Left cardiac atrium (tissue), 4 donors: ENCODE measurements around the gene MDFI. TPM values are rescaled to one million over a fixed set of nuclear protein-coding genes. Genes with fewer than 3 reads are reported as not detected.
A peak's percentile ranks its signal among the peaks of the same experiment; 100 is the strongest.
"Not testable (repeated sequence)": the region's sequence is repeated elsewhere in the genome, so short reads cannot be mapped to it uniquely, and the experiment has no call there.

Experiments used
- ATAC-seq, 2 donors: fragments of 200-7000 bp; cut with Tn5 transposase; one replicate each; pipeline ENCODE4 v1.9.1; 2020; ENCODE audit warnings: mild to moderate bottlenecking in 2 of 2, moderate library complexity in 2 of 2
- DNase-seq: peaks from one replicate; pipeline ENCODE4 v3.0.0-alpha.2; 2020
- intact Hi-C, 2 donors: fragments of 100-400 bp; cut with DNase I; formaldehyde crosslinking; loops; one replicate each; pipeline versions ENCODE4 v1.14.1 to v1.15.1; 2022 to 2023
- total RNA-seq, 2 donors: library from RNA; stranded (reverse); fragmentation: NEBNext Ultra II Directional; extraction: Animal tissue kit (Norgen Biotek cat#: 25700); gene quantifications; one replicate each; pipeline ENCODE4 v1.2.1, GENCODE V29; 2021
- donor health status: DM: no; HTN: yes; CAD: no.
- donor health status: DM: no; HTN: yes; CAD: no; lungs with severe emphysema.
- donor health status: DM: yes; HTN: yes; CAD: no.
- donor health status: Dilated cardiomyopathy.

Gene MDFI
- total RNA-seq, 2 donors from 2014 or later = 9.2 TPM

DNA sequence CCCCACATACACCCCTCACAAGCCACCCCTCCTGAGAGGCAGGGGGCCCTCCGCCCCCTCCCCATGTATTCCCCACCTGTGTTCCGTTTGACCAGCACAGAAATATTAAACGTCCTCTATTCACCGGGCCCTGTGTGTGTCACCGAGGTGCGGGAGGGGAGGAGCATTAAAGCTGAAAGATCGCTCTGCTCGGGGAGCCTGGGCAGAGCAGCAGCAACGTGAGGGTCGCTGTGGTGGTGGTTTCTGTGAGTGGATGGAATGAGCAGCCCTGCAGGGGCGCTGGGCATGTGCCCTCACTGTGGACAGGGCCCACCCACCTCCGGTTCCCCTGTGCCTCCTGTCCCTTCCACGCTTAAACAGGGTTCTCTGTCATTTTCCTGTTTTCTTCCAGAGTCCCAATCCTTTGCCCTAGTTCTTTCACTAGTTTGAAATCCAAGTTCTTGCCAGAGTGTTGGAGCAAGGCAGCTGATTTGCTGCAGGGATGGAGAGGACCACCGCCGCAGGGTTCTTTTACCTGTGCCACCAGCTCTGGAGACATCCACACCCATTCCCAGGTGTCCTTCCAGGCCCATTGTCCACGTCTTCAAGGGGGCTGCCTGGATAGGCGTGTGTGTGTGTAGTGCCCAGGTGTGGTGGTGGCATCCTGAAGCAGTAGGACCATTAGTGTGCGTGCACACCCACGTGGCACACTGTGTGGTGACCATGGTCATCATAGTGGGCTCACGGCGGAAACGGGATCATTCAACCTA, 37.6 kb upstream of the MDFI start:
- DNase-seq (peak; percentile 6), ATAC-seq (no peak)
- intact Hi-C loops = no loop called here

DNA sequence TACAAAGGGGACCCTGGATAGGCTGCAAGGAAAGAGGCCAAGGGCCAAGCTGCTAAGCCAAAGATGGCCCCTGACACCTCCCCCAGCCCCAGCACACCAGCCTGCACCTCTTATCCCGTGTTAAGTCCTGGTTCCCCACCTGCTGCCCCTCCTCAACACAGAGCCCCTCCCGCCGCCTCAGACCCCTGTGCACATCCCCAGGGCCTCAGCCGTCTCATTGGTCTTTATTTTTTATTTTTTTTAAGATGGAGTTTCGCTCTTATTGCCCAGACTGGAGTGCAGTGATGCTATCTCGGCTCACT, 37.1 kb upstream of the MDFI start:
- intact Hi-C loops = no loop called here
- ATAC-seq = no peak
- DNase-seq = no peak

DNA sequence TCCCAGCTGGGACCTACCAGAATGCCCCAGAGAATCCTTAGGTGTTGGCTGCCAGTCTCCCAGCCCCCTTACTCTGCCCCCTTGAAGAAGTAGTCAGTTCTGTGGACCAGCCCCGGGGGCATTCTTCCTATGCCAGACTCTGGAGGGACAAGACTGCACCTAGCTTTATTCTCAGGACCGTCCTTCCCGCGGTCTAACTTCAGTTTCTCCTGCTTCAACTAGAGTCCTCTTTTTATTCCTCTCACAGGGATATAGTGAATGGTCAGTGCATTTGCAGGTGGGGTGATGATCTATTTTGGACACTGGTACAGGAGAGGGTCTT, 35.9 kb upstream of the MDFI start:
- ATAC-seq = no peak
- intact Hi-C loops = loop anchor here in 1 of 2 donors (2.0 kb wide), 1 partner anchor 80 kb away; no protein-coding TSS in a partner anchor
- no peak for DNase-seq

DNA sequence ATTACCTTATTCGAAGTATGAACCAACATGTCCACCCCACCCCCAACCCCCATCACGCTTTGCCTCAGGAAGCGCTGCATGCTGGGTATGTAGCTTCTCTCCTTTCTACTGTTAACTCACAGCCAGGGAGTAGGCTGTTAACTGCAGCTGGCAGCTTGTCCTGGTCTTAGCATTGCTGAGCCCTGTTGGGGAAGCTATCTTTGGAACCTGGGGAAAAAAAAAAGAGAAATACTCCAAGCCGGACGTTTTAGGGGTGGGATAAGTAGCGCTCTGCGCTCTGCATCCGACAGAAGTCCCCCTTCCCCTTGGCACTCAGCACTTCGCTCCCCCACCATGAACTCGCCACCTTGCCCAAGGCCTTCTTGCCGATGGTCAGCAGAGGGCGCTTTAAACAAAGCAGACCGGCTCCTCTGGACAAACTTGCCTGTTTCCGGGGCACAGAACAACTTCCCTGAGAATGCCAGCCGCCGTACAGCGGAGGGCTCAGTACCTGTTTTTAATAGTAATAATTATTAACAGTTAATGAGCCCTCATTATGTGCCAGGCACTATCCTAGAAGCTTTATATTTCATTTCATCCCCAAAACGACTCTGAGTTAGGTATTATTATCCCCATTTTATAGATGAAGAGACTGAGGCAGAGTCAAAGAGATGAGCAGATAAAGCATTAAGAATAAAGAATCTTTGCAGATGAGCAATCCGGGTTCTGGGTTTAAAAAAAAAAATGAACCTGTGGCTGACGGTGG, 35.2 kb upstream of the MDFI start:
- ATAC-seq (peak; percentile 82 to 85), DNase-seq (peak; percentile 81)
- intact Hi-C loops = loop anchor here (1.0 to 2.0 kb wide), 2 partner anchors 80 kb away; no protein-coding TSS in a partner anchor

DNA sequence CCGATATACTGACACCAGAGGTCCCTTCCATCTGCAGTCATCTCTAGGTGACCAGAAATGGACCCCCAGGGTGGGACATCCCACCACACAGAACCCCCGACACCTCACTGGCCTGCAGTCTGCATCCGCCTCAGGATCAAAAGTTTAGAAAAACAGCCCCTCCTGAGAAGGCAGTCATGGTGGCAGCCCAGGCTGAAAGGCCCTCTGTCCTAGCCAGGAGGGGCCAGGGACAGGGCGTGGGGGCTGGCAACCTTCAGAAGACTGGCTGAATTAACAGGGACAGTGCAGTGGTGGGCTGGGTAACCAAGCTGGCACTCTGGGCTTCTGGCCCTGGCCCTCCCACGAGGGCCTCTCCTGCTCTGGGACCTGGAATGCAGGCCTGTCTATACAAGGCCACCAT, 34.3 kb upstream of the MDFI start:
- DNase-seq (no peak), ATAC-seq (no peak)
- intact Hi-C loops = no loop called here

DNA sequence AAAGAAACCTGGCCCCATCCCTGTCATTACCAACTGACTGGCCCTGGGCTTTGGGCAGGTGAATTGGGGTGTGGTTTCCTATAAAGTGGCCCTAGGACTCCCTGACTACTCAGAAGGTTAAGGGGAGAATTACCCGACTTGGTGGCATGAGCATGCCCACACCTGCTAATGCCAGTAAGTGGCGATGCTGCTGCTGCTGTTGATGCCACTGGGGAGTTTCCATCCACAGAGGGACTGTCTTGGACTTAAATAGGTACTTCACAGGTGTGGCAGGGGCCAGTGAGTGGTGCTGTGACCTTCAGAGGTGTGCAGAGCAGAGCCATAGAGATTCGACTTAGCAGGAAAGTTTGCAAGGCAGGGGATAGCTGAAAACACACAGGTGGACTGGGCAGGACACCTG, 32.6 kb upstream of the MDFI start:
- no peak for DNase-seq
- intact Hi-C loops = no loop called here
- no peak for ATAC-seq

DNA sequence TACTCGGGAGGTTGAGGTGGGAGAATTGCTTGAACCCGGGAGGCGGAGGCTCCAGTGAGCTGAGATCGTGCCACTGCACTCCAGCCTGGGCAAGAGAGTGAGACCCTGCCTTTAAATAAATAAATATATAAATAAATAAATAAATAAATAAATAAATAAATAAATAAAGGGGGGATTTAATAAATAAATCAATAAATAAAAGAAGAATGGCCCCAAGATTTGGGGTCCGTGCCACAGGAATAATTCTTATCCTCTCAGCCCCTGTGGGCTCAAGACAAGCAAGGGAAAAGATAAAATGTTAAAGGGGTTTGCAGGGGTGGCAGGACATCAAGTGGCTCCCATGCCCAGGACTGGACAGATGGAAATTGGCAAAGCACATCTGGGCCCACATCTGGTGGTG, 31.2 kb upstream of the MDFI start:
- DNase-seq (no peak), ATAC-seq (no peak)
- intact Hi-C loops = no loop called here

DNA sequence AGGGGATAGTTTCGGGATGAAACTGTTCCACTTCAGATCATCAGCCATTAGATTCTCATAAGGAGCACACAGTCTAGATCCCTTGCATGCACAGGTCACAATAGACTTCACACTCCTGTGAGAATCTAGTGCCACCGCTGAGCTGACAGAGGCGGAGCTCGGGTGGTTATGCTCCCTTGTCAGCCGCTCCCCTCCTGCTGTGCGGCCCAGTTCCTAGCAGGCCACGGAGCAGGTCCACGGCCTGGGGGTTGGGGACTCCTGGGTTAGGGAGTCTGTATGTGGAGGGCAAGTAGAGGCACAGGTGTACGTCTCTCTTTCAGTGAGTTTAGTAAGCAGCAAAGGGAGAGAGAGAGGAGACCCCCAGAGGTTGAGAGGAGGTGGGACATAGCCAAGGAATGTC, 30.5 kb upstream of the MDFI start:
- intact Hi-C loops = no loop called here
- DNase-seq (no peak), ATAC-seq (no peak)

DNA sequence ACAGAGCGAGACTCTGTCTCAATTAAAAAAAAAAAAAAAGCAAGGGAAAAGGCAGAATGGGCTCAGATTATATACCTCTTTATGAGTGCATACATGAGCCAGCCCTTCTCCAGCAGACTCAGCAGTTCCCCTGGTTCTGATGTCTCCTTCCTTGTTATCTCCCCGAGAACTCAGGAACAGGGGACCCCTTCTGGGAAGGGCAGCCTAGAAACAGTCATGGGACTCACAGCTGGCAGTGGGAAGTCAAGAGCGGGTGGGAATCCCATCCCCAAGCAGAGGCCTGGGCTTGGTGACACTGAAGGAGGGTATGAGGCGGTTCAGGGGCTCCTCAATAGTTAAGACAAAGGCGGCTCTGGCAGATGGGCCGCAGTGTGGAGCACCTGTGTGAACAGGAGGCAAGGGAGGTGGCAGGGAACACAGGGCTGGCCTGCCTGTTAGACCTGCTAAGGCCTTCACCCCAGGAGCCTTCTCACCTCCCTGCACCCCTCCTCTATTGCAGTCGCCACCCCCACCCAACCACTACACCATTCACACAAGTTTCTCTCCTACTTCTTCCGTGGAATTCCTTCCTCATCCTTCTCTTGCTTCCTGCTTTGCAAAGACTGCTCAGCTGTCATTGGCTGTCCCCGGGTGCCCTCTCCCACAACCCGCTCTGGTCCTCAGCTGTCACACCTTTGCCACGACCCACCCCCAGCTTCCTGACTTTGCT, 29.7 kb upstream of the MDFI start:
- ATAC-seq = no peak

DNA sequence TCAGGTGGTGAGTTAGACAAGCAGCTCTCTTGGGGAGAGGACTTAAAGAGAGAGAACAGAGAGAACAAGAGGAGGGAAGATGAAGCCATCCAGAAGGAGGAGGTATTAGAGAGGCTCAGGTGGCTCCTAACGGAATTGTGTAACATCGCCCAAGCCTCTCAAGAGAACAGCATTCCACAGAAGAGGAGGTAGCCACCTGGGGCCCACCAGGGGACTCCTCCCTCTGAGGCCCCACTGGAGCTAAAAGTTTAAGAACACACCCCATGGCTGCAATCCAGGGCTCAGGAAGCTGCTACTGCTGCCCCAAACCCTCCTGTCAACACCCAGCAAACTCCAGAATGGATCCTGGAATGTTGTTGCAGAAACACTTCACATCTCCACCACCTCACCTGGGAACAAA, 23.6 kb upstream of the MDFI start:
- no peak for DNase-seq
- ATAC-seq = no peak
- intact Hi-C loops = no loop called here

More for the DNA sequence above, 29.7 kb upstream of the MDFI start:
- no peak for DNase-seq
- intact Hi-C loops = no loop called here

DNA sequence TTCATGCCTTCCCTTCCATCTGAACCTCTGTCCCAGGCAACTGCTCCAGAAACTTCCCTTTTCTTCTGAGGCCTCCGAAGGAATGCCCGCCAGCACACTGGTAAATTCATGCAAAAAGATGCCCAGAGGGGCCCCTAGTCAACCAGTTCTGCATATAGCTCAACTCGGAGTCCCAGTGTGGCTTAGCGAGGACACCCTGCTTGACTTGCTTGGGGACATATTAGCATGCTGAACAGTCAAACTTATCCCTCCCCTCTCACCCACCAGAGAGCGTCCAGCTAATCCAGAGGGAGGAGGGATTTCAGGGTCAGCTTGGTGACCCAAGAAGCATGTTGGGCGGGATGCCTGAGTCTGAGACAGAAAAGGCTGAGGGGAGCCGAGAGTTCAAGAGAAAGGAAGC, 23.0 kb upstream of the MDFI start:
- DNase-seq (no peak), ATAC-seq (peak in 1 of 2 donors; percentile 30)
- intact Hi-C loops = no loop called here

DNA sequence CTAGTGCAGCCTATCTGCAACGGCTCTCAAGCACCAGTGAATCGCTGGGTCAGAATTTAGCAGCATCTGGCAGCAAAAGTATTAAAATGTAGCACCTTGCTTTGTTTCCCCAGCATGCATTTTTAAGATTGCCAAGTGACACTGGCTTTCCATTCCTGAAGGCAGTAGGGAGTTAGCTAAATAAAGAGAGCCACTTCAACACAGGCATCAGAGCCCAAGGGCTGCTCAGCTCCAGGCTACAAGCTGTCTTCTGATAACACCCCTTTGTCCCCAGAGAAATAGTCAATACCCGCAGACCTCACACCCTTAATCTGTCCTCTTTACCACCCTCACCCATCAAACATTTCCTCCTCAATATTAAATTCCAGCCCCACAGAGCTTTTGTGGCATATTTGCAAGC, 19.7 kb upstream of the MDFI start:
- intact Hi-C loops = no loop called here
- DNase-seq (no peak), ATAC-seq (peak; percentile 31 to 34)

DNA sequence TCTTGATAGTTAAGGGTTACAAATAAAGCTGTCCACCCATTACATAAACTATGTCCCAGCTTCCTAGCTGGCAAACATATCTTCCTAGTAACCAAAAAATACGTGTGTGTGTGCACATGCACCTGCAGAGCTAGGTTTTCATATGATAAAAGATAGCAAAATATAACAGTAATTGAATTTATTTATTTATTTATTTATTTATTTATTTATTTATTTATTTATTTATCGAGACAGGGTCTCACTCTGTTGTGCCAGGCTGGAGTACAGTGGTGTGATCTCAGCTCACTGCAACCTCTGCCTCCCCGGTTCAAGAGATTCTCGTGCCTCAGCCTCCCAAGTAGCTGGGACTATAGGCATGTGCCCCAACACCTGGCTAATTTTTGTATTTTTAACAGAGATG, 19.1 kb upstream of the MDFI start:
- DNase-seq, ATAC-seq, intact Hi-C loops: not testable (repeated sequence)

DNA sequence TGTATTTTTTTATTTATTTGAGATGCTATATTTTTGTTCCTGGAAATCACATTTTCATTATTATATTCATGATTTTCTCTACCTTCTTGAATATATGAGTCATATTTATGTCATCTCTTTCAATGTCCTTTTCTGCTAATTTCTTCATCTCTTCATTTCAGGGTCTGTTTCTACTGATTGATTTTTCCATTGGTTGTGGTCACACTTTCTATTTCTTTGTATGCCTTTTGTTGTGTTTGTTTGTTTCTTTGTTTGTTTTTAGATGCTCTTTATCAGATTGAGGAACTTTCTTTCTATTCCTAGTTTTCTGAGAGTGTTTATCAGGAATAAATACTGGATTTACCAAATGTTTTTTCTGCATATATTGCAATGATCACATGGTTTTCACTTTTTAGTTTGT, 16.9 kb upstream of the MDFI start:
- intact Hi-C loops = no loop called here
- DNase-seq (no peak), ATAC-seq (no peak)

DNA sequence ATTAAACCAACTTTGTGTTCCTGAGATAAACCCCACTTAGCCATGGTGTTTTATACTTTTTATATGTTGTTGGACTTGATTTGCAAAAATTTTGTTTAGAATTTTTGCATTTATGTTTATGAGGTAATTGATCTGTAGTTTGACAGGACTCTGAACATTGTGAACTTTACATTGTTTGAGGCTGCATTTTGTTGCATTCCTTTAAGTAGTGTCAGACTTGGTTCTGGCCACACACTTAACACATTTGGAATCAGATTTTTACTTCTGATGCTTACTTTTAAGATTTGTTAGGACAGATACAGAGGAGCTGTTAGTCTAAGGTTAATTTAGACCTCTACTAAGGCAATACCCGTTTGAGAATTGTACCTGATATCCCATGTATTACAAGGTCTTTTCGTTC, 16.5 kb upstream of the MDFI start:
- ATAC-seq (no peak), DNase-seq (no peak)
- intact Hi-C loops = no loop called here

DNA sequence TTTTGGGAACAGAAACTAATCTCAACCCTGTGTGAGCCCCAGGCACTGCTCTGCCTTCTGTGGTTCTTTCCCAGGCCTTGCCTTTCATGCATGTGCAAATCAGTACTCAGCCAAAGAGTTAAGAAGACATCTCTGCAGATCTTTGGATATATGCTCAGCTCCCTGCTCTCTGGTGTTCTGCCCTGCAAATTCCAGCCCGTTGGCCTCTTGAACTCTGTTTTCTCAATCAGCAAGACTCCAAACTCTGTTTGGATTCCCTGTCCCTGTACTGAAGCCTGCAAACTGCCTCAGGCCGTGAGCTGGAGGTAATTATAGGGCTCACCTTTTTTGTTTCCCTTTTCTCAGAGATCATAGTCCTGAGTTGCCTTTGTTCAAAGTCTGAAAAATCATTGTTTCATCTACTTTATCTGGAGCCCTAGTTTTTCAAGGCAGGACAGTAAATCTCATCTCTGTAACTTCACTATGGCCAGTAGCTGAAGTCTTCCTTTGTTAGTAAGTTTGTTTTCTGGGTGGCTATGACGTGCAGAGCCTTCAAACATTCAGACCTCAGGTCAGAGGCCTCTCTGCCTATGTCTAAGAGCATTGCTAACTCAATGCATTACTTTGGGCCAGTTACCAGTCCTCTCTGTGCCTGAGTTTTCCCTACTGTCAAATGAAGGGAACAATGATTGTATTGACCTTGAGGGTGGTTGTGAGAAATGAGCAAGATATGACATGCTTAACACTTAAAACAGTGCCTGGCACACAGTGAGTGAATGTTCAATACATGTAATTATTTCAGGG, 15.9 kb upstream of the MDFI start:
- DNase-seq = no peak
- intact Hi-C loops = no loop called here
- ATAC-seq = no peak

DNA sequence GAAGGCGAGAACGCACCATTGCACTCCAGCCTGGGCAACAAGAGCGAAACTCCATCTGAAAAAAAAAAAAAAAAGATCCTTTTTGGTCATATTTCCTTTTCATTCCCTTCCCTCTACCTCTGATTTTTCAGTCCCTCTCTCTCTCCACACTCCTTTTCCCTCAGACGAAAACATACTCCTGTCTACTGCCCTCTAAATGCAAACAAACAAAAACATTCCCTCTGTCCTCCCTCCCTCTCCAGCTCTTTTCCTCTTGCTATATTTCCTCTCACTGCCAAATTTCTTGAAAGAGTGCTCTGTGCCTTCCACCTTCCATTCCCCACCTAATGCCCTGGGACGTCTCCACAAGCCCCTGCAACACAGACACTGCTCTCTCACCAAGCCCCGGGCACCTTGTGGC, 14.9 kb upstream of the MDFI start:
- no peak for DNase-seq
- no peak for ATAC-seq
- intact Hi-C loops = no loop called here

DNA sequence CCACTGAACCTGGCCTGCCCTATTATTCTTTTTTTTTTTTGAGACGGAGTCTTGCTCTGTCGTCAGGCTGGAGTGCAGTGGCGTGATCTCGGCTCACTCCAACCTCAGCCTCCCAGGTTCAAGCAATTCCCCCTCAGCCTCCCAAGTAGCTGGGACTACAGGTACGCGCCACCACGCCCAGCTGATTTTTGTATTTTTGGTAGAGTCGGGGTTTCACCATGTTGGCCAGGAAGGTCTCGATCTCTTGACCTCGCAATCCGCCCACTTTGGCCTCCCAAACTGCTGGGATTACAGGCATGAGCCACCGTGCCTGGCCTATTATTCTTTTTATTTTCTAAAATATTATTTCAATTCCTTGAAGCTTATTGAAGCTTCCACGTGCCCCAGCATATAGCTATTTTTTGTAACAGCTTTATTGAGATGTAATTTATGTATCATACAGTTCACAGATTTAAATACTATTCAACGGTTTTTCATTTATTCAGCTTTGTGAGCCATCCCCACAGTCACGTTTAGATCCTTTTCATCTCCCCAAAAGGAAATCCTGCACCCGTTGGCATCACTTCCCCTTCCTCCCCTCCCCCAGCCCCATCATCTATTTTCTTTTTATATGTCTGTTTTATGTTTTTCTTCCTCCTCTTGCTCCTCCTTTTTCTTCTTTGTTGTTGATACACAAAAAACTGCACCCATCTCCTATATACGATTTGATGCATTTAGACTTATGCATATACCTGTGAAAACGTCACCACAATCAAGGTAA, 13.5 kb upstream of the MDFI start:
- ATAC-seq = no peak
- DNase-seq = no peak

DNA sequence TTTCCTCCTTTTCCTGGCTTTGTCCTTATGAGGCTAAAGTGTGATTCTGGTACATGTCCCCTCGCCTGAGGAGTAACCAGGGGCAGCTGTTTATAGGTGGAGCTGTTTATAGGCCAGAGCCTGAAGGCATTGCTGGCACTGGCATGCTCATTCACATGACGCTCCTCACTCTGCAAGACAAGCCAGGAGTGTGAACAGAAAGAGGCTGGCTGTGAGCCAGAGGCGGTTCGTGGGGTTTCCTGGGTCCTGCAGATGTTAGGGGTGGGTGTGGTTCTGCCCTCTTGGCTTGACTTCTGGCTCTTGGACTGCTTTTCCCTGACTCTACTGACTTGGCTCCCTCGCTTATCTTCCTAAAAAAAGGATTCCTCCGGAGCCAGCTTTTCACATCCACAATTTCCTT, 12.8 kb upstream of the MDFI start:
- DNase-seq (no peak), ATAC-seq (peak; percentile 44 to 55)
- intact Hi-C loops = no loop called here

More for the DNA sequence above, 13.5 kb upstream of the MDFI start:
- intact Hi-C loops = no loop called here
